Measurements from ENCODE around the gene PLCB3. TPM values are rescaled to one million over a fixed set of nuclear protein-coding genes. Genes with fewer than 3 reads are reported as not detected.

Gene PLCB3
- total and polyA plus RNA-seq, 2 of the 13 experiments (the other 11 are each of a cell fraction or from before 2014, with no cell fraction given) = 7.5 to 13.8 TPM

DNA sequence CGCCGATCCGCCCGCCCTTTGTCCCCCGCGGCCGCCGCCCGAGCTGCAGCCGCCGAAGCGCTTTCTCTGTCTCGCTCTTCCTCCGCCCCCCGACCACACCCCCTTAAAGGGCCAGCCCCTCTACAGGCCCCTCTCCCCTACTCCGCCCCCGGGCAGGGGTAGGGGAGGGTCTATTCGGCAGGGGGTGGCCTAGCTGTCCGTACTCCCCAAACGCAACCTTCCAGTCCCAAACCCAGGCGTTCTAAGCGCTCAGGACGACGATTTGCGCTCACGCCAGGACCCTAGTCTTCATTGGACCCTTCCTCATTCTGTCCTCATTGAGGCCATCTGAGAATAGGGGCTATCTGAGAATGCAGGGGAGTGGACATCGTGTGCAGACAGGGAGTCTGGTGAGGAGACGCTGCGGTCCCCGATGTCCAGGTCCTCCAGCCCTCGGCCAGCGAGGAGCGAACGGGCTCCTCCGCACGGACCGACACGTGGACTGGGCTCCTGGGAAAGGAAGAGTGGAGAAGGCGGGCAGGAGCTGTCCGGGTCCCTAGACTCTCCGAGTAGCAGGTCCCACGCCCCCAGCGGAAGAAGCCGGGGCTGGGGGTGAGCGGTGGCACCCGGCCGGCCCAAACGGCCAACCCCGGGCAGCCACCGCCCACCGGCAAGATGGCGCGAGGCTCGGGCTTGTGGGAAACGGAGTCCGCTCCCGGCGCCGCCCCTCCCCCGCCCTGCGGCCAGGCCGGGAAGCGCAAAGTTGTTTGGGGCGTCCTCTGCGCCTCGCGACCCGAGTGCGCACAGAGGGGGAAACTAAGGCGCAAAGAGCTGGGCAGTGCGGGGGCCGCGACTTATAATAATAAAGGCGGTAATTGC is 4.2 kb upstream of the PLCB3 start, which contains the start of gene PPP1R14B (continued):
- TF ChIP-seq, protein P1, sequence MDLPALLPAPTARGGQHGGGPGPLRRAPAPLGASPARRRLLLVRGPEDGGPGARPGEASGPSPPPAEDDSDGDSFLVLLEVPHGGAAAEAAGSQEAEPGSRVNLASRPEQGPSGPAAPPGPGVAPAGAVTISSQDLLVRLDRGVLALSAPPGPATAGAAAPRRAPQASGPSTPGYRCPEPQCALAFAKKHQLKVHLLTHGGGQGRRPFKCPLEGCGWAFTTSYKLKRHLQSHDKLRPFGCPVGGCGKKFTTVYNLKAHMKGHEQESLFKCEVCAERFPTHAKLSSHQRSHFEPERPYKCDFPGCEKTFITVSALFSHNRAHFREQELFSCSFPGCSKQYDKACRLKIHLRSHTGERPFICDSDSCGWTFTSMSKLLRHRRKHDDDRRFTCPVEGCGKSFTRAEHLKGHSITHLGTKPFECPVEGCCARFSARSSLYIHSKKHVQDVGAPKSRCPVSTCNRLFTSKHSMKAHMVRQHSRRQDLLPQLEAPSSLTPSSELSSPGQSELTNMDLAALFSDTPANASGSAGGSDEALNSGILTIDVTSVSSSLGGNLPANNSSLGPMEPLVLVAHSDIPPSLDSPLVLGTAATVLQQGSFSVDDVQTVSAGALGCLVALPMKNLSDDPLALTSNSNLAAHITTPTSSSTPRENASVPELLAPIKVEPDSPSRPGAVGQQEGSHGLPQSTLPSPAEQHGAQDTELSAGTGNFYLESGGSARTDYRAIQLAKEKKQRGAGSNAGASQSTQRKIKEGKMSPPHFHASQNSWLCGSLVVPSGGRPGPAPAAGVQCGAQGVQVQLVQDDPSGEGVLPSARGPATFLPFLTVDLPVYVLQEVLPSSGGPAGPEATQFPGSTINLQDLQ (CRISPR knock-in tag; IDR thresholded peaks at IDR 0.05) = no peak
- no peak; the same call in 1 of the 2 replicates for TF ChIP-seq TMF1 (CRISPR knock-in tag; IDR thresholded peaks at IDR 0.05; ENCODE audit: low read depth)
- TF ChIP-seq ZNF20 (CRISPR knock-in tag; IDR thresholded peaks at IDR 0.05) = no peak
- no peak for TF ChIP-seq SRF (IDR thresholded peaks at IDR 0.05; ENCODE audit: low read depth, low read length)
- TF ChIP-seq BCL6 (CRISPR knock-in tag; IDR thresholded peaks at IDR 0.05) = 0 out of 2 replicates have a peak, but pooled peaks have one; percentile 11
- TF ChIP-seq, protein P2, sequence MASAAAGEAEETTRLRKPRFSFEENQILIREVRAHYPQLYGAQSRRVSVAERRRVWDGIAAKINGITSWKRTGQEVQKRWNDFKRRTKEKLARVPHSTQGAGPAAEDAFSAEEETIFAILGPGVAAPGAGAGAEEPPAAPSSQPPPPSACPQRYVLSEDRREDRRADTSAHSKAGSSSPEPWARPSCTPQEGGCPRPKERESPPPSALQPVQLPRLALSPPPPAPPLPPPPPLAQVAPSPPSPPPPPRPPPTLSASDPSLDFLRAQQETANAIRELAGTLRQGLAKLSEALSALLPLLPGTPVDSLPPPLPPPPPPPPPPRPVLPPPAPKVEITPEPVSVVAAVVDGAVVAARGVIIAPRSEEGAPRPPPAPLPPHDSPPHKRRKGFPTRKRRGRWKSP (CRISPR knock-in tag; IDR thresholded peaks at IDR 0.05) = peak; percentile 95
- peak; percentile 93 for TF ChIP-seq ZNF143 (CRISPR knock-in tag; IDR thresholded peaks at IDR 0.05)
- no peak for TF ChIP-seq HMG20A (CRISPR knock-in tag; IDR thresholded peaks at IDR 0.05; ENCODE audit: borderline replicate concordance)
- TF ChIP-seq ZKSCAN8 (CRISPR knock-in tag; IDR thresholded peaks at IDR 0.05; ENCODE audit: borderline replicate concordance) = 0 out of 2 replicates have a peak, but pooled peaks have one; percentile 9
- TF ChIP-seq, protein P3, sequence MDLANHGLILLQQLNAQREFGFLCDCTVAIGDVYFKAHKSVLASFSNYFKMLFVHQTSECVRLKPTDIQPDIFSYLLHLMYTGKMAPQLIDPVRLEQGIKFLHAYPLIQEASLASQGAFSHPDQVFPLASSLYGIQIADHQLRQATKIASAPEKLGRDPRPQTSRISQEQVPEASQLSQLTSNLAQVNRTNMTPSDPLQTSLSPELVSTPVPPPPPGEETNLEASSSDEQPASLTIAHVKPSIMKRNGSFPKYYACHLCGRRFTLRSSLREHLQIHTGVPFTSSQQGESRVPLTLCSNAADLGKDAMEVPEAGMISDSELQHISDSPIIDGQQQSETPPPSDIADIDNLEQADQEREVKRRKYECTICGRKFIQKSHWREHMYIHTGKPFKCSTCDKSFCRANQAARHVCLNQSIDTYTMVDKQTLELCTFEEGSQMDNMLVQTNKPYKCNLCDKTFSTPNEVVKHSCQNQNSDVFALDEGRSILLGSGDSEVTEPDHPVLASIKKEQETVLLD (CRISPR knock-in tag; IDR thresholded peaks at IDR 0.05; ENCODE audit: low read depth) = peak; percentile 33; the same call in 1 of the 2 replicates
- no peak for TF ChIP-seq ZNF180 (CRISPR knock-in tag; IDR thresholded peaks at IDR 0.05; ENCODE audit: borderline replicate concordance, low read depth)
- TF ChIP-seq, protein P4, sequence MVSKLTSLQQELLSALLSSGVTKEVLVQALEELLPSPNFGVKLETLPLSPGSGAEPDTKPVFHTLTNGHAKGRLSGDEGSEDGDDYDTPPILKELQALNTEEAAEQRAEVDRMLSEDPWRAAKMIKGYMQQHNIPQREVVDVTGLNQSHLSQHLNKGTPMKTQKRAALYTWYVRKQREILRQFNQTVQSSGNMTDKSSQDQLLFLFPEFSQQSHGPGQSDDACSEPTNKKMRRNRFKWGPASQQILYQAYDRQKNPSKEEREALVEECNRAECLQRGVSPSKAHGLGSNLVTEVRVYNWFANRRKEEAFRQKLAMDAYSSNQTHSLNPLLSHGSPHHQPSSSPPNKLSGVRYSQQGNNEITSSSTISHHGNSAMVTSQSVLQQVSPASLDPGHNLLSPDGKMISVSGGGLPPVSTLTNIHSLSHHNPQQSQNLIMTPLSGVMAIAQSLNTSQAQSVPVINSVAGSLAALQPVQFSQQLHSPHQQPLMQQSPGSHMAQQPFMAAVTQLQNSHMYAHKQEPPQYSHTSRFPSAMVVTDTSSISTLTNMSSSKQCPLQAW (CRISPR knock-in tag; IDR thresholded peaks at IDR 0.05) = peak; percentile 65
- TF ChIP-seq, protein P5, sequence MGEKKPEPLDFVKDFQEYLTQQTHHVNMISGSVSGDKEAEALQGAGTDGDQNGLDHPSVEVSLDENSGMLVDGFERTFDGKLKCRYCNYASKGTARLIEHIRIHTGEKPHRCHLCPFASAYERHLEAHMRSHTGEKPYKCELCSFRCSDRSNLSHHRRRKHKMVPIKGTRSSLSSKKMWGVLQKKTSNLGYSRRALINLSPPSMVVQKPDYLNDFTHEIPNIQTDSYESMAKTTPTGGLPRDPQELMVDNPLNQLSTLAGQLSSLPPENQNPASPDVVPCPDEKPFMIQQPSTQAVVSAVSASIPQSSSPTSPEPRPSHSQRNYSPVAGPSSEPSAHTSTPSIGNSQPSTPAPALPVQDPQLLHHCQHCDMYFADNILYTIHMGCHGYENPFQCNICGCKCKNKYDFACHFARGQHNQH (CRISPR knock-in tag; IDR thresholded peaks at IDR 0.05) = 0 out of 2 replicates have a peak, but pooled peaks have one; percentile 33
- TF ChIP-seq, protein P6, sequence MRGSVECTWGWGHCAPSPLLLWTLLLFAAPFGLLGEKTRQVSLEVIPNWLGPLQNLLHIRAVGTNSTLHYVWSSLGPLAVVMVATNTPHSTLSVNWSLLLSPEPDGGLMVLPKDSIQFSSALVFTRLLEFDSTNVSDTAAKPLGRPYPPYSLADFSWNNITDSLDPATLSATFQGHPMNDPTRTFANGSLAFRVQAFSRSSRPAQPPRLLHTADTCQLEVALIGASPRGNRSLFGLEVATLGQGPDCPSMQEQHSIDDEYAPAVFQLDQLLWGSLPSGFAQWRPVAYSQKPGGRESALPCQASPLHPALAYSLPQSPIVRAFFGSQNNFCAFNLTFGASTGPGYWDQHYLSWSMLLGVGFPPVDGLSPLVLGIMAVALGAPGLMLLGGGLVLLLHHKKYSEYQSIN (CRISPR knock-in tag; IDR thresholded peaks at IDR 0.05; ENCODE audit: borderline replicate concordance) = no peak
- TF ChIP-seq SIN3A (IDR thresholded peaks at IDR 0.05; ENCODE audit: borderline replicate concordance, low read depth, low read length) = peak; percentile 60; the same call in 1 of the 2 replicates
- TF ChIP-seq DR1 (CRISPR knock-in tag; IDR thresholded peaks at IDR 0.05) = no peak; the same call in 1 of the 2 replicates
- no peak for TF ChIP-seq ZNF780A (CRISPR knock-in tag; IDR thresholded peaks at IDR 0.05)
